GM12864 (cell line): ENCODE results near the gene EIPR1.

Experiments used
- DNase-seq: peaks from one replicate; pipeline ENCODE4 v3.0.0-alpha.2; 2011; ENCODE audit warnings: low read depth
- H3K4me3 ChIP-seq: 2 replicates; pipeline ENCODE4 v1.5.1; 2011; ENCODE audit warnings: mild to moderate bottlenecking, low read depth, low read length, control low read depth
- CTCF ChIP-seq: IDR thresholded peaks from 2 replicates; pipeline ENCODE4 v1.5.1; 2011; ENCODE audit warnings: low read depth, mild to moderate bottlenecking, moderate library complexity, low read length, control low read depth, inconsistent platforms; ENCODE audit errors: missing control alignments

Gene EIPR1

GRCh38 chr2:3211256-3212060 is 166.2 kb downstream of the EIPR1 start:
- TF ChIP-seq CTCF = no peak
- H3K4me3 ChIP-seq = no peak overlapping the region
- DNase-seq = no peak

GRCh38 chr2:3210257-3210656 is 167.4 kb downstream of the EIPR1 start:
- no peak for TF ChIP-seq CTCF
- no peak for DNase-seq
- no peak overlapping the region for H3K4me3 ChIP-seq

- no peak overlapping the region for H3K4me3 ChIP-seq
- no peak for TF ChIP-seq CTCF
- DNase-seq = no peak
Measured at GRCh38 chr2:3209258-3209657, 168.4 kb downstream of the EIPR1 start.

- H3K4me3 ChIP-seq = no peak overlapping the region
- no peak for DNase-seq
- TF ChIP-seq CTCF = no peak
Measured at GRCh38 chr2:3208591-3208990, 169.0 kb downstream of the EIPR1 start.

GRCh38 chr2:3208179-3208578 is 169.4 kb downstream of the EIPR1 start:
- H3K4me3 ChIP-seq = no peak overlapping the region
- no peak for TF ChIP-seq CTCF

GRCh38 chr2:3207091-3207491 is 170.5 kb downstream of the EIPR1 start:
- no peak for TF ChIP-seq CTCF
- no peak overlapping the region for H3K4me3 ChIP-seq
- no peak for DNase-seq

More at GRCh38 chr2:3208179-3208578, 169.4 kb downstream of the EIPR1 start:
- no peak for DNase-seq

GRCh38 chr2:3205845-3206244 is 171.8 kb downstream of the EIPR1 start:
- H3K4me3 ChIP-seq = no peak overlapping the region
- no peak for TF ChIP-seq CTCF
- no peak for DNase-seq
